Activated gamma-delta T cell (primary cell): ENCODE data around the gene PRAME.
"Not testable (repeated sequence)": the region's sequence is repeated elsewhere in the genome, so short reads cannot be mapped to it uniquely, and the experiment has no call there.

ENCODE experiments used
- DNase-seq: peaks from one replicate; lab custom pipeline; 2025; lab: John Stamatoyannopoulos, UW

PRAME gene

GRCh38 chr22:22552630-22553029, 6.4 kb downstream of the PRAME start:
- DNase-seq = no peak

DNA sequence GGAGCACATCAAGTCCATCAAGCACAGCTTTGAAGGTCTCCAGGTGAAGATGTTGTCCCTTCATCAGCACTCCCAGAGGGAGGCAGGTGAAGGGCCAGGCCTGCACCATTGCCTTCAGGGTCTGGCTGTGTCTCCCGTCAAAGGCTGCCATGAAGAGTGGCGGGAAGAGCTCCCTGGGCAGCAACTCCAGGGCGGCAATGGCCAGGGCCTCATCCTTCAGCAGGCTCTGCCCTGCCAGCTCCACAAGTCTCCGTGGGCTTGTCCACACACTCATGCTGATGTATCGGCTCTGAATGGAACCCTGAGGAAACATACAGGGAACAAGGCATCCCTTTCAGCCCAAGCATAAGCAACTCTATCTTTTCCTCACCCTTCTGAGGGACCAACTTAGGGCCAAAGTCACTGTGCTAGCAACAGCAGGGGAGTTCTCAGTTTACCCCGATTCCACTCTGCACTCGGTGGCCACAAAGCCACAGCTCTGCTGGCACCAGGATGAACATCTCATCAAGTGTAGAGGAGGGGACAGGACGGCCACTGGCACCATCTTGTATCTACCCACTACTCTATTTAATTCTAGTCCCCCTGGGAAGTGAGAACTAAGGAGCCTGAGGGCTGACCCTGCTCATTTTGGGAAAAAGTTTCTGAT, 8.2 kb downstream of the PRAME start:
- DNase-seq = no peak

- no peak for DNase-seq
These were observed 10.2 kb downstream of the PRAME start for GRCh38 chr22:22548910-22549309.

GRCh38 chr22:22548317-22548716, 10.7 kb downstream of the PRAME start:
- DNase-seq = no peak

GRCh38 chr22:22547692-22548300, 11.3 kb downstream of the PRAME start:
- no peak for DNase-seq

DNA sequence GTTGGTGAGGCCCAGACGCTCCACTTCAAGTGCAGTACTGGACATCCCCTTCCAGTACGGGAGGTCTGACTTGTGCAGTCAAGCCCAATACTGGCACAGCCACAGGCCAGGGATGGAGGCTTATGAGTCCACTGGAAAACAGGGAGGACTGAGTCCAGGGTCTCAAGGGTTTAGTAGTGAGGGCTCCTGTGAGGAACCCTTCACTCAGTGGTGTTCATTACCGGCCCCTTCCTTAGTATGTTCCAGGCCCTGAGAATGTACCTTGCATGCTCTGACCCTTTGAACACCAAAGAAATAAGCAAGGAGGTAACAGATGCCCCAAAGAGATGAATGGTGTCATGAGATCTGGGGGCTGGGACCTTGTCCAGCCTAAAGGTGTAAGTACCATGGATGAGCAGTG, 11.8 kb downstream of the PRAME start:
- DNase-seq = no peak

DNA sequence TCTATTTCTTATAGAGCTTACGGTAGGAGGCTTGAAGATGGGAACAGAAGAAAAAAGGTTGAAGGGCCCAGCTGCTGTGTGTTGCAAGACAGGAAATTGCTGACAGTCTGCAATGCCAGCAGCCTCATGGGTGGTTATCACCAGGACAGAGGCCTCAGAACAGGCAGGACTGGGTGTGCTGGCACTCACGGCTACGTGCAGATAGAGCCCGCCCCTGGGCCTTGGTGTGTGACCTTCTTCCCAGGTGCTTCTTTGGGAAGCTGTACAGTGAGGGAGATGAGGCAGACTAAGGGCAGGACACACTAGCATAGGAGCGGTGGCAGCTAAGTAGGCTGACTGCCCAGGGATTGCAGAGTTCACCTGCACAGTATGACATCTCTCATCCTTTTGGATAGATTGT, 12.6 kb downstream of the PRAME start:
- no peak for DNase-seq

- DNase-seq = no peak
These were observed 14.0 kb downstream of the PRAME start for GRCh38 chr22:22545084-22545483.

DNA sequence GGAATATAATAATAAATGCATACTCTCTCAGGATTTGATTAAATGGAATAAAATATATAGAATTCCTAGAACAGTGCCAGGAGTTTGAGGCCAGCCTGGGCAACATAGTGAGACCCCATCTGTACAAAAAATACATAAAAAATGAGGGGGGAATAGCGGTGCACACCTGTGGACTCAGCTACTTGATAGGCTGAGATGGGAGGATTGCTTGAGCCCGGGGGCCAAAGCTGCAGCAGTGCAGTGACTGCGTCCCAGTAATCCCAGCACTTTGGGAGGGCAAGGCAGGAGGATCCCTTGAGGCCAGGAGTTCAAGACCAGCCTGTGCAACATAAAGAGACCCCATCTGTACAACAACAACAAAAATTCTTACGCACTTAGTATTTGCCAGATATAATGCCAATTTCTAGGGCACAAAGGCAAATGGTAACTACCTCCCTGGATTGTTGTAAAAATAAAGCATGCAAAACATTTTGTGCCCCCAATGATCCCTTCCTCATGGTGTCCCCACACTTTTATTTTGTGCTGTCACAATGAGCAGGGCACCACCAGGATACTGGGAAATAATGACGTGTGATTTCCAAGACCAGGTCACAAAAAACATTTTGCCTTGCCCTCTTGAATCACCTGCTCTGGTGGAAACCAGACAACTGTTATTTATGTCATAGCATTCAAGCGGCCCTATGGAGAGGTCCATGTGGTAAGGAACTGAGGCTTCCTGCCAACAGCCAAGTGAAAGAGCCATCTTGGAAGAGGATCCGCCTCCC, 20.7 kb downstream of the PRAME start:
- DNase-seq = no peak

DNA sequence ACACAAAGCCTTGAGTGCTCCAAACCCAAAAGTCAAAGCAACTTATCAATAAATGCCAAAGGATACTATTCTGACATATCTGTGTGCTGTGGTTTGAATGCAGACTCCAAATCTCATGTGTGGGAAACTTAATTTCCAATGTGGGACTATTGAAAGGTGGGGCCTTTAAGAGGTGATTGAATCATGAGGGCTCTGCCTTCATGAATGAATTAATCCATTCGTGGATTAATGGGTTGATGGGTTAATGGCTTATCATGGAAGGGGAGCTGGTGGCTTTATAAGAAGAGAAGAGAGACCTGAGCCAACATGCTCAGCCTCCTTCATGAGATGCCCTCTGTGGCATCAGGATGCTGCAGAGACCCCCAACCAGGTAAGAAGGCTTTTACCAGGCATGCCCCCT, 22.1 kb downstream of the PRAME start:
- no peak for DNase-seq

DNA sequence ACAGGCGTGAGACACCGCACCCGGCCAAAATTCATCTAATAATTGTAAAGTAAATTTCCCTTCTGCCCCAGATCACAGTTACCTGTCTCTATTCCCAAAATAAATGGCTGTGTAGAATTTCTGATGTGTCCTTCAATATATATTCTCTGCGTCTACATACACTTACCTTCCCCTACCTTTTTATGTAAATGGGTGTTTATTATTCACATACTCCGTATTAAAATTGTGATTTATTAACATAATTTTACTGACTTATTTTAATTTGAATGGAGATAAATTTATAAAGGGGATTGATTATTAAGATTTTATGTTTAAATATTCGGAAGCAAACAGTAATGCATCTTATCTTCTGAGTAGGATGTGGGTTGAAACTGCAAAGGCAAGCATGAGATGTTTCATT, 22.6 kb downstream of the PRAME start:
- no peak for DNase-seq

GRCh38 chr22:22535662-22536061, 23.4 kb downstream of the PRAME start:
- DNase-seq = no peak

DNA sequence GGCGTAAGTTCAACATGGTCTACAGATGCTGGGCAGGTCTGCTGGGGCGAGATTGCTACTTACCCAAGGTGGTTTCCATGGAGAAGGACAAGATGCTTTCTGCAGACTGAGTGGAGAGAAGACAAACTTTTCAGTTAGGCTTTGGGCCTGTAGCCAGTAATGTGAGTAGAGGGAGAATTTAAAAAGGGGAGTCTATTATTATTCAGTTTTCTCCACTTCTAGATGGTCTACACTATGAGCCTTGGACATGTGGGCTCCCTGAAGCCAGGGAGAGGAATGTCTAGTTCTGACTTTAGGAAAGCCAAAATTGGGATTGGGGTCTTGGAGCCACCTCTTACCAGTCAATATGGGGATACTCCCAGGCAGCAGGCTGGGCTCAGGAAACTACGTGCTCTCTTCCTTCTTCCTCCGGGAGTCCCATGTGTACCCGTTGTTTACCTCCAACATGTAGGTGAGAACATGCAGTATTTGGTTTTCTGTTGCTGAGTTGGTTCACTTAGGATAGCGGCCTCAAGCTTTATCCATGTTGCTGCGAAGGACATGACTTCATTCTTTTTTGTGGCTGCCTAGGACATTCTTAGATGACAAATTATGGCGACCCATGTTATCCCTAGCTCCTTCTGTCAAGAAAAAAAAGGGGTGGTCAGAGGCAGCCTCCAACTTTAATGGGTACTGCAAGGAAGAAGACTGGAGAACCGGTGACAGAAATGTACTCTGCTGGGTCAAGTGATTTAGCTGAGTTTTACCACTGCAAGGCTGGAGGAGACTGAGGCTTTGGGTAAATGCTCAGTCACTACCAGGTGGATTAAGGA, 24.3 kb downstream of the PRAME start:
- DNase-seq = no peak

GRCh38 chr22:22533863-22534262, 25.2 kb downstream of the PRAME start:
- no peak for DNase-seq

DNA sequence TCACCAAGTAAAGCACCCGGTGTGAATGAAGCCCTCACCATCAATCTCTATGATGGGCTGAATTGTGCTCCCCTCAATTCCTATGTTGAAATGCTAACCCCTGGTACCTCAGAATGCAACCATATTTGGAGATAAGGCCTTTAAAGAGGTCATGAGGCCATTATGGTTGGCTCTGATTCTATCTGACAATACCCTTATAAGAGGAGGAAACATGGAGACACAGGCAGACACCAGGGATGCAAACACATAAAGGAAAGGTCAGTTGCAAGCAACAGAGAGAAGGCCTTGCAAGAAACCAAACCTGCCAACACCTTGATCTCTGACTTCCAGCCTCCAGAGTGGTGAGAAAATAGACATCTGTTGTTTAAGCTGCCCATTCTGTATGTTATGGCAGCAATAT, 25.6 kb downstream of the PRAME start:
- no peak for DNase-seq

- DNase-seq = not testable (repeated sequence)
These were observed 26.5 kb downstream of the PRAME start for GRCh38 chr22:22532547-22533071.

DNA sequence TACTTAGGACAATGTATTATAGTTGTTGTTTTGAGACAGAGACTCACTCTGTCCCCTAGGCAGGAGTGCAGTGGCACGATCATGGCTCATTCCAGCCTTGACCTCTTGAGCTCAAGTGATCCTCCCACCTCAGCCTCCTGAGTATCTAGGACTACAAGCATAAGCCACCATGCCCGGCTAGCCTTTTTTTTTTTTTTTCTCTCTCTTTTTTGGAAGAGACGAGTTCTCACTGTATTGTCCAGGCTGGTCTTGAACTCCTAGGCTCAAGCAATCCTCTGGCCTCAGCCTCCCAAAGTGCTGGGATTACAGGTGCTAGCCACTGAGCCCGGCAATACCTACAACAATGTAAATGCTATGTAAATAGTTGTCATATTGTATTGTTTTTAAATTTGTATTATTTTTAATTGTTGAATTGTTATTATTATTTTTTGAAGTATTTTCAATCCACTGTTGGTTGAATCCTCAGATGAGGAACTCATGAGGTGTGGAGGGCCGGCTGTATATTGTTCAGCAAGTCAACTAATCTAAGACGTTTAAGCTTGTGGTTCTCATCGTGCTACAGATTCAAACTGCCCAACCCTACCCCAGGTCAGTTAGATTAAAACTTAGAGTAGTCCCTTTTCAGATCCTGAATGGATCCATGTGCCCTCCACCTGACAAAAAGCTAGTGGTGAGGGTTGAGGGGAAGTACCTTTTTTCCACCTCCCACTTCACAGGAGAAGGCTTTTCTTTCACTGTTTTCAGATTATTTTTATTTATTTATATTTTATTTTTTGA, 27.1 kb downstream of the PRAME start:
- DNase-seq = no peak

GRCh38 chr22:22528780-22529179, 30.3 kb downstream of the PRAME start:
- no peak for DNase-seq

- DNase-seq = no peak
These were observed 31.8 kb downstream of the PRAME start for GRCh38 chr22:22527312-22527711.

GRCh38 chr22:22526125-22526912, 32.7 kb downstream of the PRAME start:
- DNase-seq = no peak

GRCh38 chr22:22523494-22523893, 35.6 kb downstream of the PRAME start:
- no peak for DNase-seq
